HG03196 (cell line): ENCODE results near the gene SOHLH2.

ENCODE experiments used
- ATAC-seq: cut with Tn5 transposase; IDR thresholded peaks from one replicate; pipeline ENCODE4 v1.9.1; 2021; ENCODE audit not compliant: unreplicated experiment

The SOHLH2 gene

GRCh38 chr13:36190771-36191170 is 23.6 kb downstream of the SOHLH2 start:
- ATAC-seq, result no peak

GRCh38 chr13:36188441-36188840 is 25.9 kb downstream of the SOHLH2 start:
- no peak for ATAC-seq

DNA sequence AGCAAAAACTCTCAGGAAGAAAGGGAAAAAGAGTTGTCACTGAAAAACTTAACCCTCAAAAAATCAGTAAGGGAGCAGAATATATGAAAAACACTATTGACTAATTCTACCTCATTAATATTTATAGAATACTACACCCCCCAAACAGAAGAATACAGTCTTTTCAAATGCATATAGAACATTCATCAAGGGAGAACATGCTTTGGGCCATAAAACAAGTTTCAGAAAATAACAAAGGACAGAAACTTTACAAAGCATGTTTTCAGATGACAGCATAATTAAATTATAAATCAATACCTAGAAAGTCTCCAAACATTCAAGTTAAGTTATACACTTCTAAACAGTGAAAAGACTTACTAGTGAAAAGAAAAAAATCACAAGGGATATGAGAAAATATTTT is 30.5 kb downstream of the SOHLH2 start:
- no peak for ATAC-seq

- ATAC-seq, result no peak
Observed at GRCh38 chr13:36175621-36176020, 38.7 kb downstream of the SOHLH2 start.

- no peak for ATAC-seq
Observed at GRCh38 chr13:36174923-36175322, 39.4 kb downstream of the SOHLH2 start.

DNA sequence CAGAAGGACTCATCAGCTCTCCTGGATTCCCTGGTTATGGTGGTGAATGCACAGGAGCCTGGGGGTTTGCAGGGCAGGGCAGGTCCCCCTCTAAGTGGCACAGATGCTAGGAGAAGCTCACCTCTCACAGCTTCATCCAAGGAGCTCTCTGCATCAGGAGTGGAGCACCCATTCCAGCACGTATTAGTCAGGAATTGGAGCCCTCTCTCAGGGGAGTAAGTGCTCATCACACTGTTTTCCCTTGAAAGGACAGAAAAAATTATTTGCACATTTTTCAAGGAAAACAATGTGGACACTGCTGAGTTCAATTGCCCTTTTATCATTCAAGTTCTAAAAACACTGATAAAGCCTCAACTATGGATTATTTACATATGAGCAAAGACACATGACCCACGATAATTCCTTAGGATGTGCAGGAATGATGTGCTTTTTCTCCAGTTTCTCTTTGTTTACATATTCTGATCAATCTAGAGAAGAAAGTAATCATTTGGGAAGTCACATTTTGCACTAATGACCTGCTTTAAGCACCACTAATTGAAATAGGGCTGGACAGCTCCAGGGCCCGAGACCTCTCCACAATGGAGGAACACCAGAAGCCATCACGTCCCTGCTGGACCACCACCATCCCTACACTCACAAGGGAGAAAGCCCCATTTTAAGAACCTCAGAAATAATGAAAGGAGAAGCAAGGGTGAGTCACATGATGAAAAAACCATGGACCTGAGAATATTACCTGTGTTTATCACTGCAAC is 40.6 kb downstream of the SOHLH2 start:
- ATAC-seq, result no peak

GRCh38 chr13:36166046-36166445 is 48.3 kb downstream of the SOHLH2 start:
- ATAC-seq, result no peak

GRCh38 chr13:36163809-36164308 is 50.5 kb downstream of the SOHLH2 start:
- ATAC-seq, result no peak

DNA sequence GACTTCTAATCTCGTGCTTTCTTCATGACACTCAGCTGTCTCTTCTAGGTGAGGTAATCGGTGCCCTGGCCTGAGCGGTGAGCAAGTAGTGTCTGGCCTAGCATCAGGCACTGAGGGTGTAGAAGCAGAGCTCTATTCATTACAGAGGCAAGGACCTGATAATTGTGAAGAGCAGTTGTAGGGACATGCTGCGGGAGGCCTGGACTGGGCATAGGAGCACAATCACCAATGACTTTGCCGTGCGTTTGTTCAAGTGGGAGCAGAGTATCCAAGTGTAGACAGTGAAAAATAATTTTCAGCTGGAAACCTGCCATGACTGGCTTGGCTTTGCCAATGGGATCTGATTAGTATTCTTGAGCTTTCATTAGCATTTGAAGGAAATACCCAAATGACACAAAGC is 51.1 kb downstream of the SOHLH2 start:
- ATAC-seq, result no peak

GRCh38 chr13:36160297-36160696 is 54.1 kb downstream of the SOHLH2 start:
- no peak for ATAC-seq

DNA sequence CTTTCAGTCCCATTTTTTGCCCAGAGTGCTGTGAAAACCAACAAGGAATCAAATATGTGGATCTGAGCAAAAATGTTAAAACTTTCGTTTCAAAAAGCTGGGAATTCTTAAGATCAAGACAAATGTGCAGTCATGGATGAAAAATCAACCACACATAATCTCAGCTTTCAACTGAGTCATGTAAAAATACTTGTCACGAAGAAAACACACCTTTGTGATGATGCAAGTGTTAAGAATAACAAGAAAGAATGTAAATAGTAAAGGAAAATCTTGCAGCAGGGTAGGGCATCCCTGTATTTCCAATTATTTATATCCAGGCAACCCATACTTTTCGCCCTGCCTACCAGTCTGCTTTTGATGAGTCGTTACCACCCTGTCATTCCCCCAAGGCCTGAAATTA is 55.7 kb downstream of the SOHLH2 start:
- ATAC-seq, result no peak

DNA sequence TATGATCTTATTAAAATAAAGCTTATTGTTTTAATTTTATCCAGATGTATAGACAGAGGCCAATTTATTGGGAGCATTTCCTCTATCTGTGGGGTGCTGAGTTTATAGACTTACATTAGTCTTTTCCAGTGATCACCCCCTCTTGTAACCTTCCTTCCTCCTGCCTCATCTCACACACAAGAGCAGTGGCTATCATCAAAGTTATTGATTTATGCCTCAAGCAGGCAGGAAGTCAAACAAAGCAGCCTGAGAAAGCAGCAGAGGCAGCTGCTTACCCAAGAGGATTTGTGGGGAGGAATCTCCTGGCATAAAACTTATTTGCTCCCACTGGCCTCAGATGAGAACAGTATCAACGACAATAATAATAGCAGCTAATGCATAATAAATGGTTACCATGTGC is 56.9 kb downstream of the SOHLH2 start:
- no peak for ATAC-seq

DNA sequence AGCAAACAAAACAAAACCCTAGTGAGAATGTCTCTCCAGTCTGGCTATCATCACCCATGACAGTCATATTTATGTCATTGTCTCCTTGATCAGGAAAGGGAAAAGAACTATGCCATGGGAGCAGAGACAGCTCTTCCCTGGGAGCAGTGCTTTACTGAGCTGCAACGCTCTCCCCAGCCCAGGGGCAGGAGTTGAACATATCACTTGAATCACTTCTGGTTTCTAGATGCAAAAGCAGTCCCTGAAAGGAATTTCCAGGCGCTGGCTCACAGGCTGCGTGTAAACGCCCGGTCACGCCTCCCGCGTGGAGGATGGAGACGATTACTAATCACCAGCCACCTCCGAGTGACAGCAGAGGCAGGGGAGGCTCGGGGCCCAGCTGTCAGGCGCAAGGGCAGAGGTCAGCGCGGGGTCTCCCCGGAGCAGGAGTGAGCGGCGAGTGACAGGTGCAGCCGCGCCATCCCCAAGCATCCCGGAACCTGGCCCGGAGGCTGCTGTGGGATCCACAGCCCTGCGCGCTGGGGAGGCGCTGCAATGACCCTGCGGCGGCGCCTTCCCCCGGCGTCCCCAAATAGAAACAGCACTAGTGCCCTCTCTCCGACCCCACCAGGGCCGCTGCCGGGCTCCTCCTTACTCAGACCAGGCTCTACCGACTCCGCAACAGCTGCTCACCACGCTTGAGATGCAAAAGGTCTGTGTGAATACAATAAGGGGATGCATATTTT is 59.6 kb downstream of the SOHLH2 start:
- ATAC-seq, result no peak

- ATAC-seq, result no peak
Observed at GRCh38 chr13:36151591-36151990, 62.8 kb downstream of the SOHLH2 start.

DNA sequence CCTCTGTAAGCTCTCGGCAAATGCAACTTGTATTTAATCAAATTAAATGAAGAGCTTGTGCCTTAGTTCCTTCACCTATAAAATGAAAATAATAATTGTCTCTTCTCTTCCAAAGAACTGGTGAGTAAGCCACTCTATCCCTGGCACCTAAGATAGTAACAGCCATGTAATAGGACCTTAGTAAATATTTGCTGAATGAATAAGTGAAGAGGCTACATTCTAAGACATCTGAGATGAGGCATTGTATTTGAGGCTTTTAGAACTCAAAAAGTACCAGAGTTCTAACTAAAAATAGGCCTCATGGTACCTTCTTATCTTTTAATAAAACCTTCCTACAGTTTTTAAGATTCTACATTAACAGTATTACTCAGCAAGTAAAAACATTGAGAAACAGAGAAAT is 65.9 kb downstream of the SOHLH2 start:
- no peak for ATAC-seq

GRCh38 chr13:36147330-36147729 is 67.0 kb downstream of the SOHLH2 start:
- ATAC-seq, result no peak

DNA sequence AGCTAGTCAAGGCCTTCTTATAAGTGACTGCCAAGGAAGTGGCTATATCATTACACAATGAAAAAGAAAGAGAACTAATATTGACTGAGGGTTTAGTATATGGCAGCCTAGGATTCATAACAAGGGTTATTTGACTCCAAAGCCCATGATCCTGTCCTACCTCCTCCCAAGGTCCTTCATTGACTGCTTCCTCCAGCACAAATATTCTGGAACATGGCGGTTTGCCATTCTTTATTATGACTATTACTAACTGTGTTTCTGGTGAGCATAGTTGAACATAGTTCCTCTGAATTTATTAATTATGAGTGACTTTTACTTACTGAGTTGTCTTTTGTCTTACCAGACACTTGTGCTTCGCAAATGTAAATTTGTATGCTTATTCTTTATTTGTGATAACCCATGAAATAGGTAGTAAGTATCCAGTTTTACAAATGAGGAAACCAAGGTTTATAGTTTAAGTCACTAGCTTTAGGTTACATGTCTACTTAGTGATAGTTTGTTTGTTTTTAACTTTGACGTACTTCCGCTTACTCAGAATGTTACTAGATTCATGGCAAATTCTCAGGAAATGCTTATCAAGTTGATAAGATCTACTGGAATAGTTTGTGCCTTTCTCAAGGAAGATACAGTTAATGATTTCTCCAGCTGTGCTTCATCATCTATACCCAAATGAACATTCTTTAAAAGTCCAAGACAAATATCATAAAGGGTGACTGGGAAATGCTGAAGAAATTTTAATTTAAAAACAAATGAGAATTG is 67.7 kb downstream of the SOHLH2 start:
- ATAC-seq, result no peak

- no peak for ATAC-seq
Observed at GRCh38 chr13:36143738-36144137, 70.6 kb downstream of the SOHLH2 start.

- no peak for ATAC-seq
Observed at GRCh38 chr13:36142735-36143134, 71.6 kb downstream of the SOHLH2 start.

- ATAC-seq, result no peak
Observed at GRCh38 chr13:36135876-36136275, 78.5 kb downstream of the SOHLH2 start.

- no peak for ATAC-seq
Observed at GRCh38 chr13:36134632-36135031, 79.7 kb downstream of the SOHLH2 start.
